Endothelial cell of umbilical vein (primary cell): ENCODE measurements around the gene COL26A1. TPM values are rescaled to one million over a fixed set of nuclear protein-coding genes. Genes with fewer than 3 reads are reported as not detected.
A peak's percentile ranks its signal among the peaks of the same experiment; 100 is the strongest.

Source experiments
- Bru-seq: library from RNA; stranded (reverse); fragments of 400-500 nt; gene quantifications from one replicate; lab custom pipeline; 2021; lab: Mats Ljungman, UMichigan
- BruChase-seq, 2 experiments: library from RNA; stranded (reverse); fragments of 400-500 nt; gene quantifications; one replicate each; lab custom pipeline; 2021; lab: Mats Ljungman, UMichigan
- BruUV-seq: library from RNA; stranded (reverse); fragments of 400-500 nt; replicated peaks from 2 replicates; lab custom pipeline; 2021; lab: Mats Ljungman, UMichigan
- CTCF ChIA-PET: fragments of 300-600, 350-600 bp; sonication (Branson Sonifier 250); formaldehyde crosslinking; loops from one replicate; lab custom pipeline; 2021; ENCODE audit warnings: antibody characterized with exemption, inconsistent platforms; lab: Charles Lee
- POLR2A ChIA-PET: fragments of 300-600, 350-600 bp; sonication (Branson Sonifier 250); formaldehyde crosslinking; loops from one replicate; lab custom pipeline; 2021; ENCODE audit warnings: antibody characterized with exemption, inconsistent platforms; lab: Charles Lee
- DNase-seq: peaks from one replicate; pipeline ENCODE4 v3.0.0-alpha.2; 2011; ENCODE audit warnings: low read depth, low spot score
- FAIRE-seq: peaks from 2 replicates; lab custom pipeline; 2011; peaks lifted over from hg19 to GRCh38; lab: Jason Lieb, UNC
- H2AFZ ChIP-seq: 2 replicates; pipeline ENCODE4 v1.6.0; 2012; ENCODE audit warnings: low read depth, low read length, control low read depth, inconsistent platforms
- H3K27ac ChIP-seq: 2 replicates; pipeline ENCODE4 v1.5.1; 2011; ENCODE audit warnings: low read depth, mild to moderate bottlenecking, control low read depth, low read length, moderate library complexity; ENCODE audit not compliant: insufficient read depth
- H3K27me3 ChIP-seq, 2 experiments: 2 replicates each; pipeline versions ENCODE4 v1.6.0 to v1.6.1; 2011; ENCODE audit warnings: low read length in 2 of 2, mixed read lengths in 1 of 2; ENCODE audit not compliant: control insufficient read depth in 2 of 2, insufficient read depth in 2 of 2
- H3K36me3 ChIP-seq, 2 experiments: 2 replicates in 1 of 2; 3 replicates in 1 of 2; pipeline ENCODE4 v1.5.1; 2011; ENCODE audit warnings: low read length in 2 of 2, mild to moderate bottlenecking in 1 of 2, moderate library complexity in 1 of 2; ENCODE audit not compliant: control insufficient read depth in 2 of 2, insufficient read depth in 2 of 2; ENCODE audit errors: extremely low read depth in 1 of 2
- H3K4me1 ChIP-seq: 3 replicates; pipeline ENCODE4 v1.5.1; 2011; ENCODE audit warnings: mild to moderate bottlenecking, low read length; ENCODE audit not compliant: control insufficient read depth, insufficient read depth; ENCODE audit errors: extremely low read depth
- H3K4me2 ChIP-seq: 2 replicates; pipeline ENCODE4 v1.6.1; 2011; ENCODE audit warnings: low read length, control low read depth, mixed read lengths; ENCODE audit not compliant: insufficient read depth
- H3K4me3 ChIP-seq, 3 experiments: fragments of 200-600 bp in 1 of 3; sonication (generic), shearing (Covaris generic) in 1 of 3; replicated peaks in 1 of 3; 2 replicates each; pipeline ENCODE4 v1.5.1; 2011 to 2016; ENCODE audit warnings: control low read depth in 3 of 3, low read length in 3 of 3, mild to moderate bottlenecking in 2 of 3, inconsistent platforms in 1 of 3, low read depth in 1 of 3, moderate library complexity in 1 of 3; ENCODE audit not compliant: insufficient read depth in 1 of 3
- H3K79me2 ChIP-seq: 2 replicates; pipeline ENCODE4 v1.6.0; 2012; ENCODE audit warnings: low read length, inconsistent platforms; ENCODE audit not compliant: control insufficient read depth, insufficient read depth
- H3K9ac ChIP-seq: replicated peaks from 2 replicates; pipeline ENCODE3; 2011; ENCODE audit warnings: low read length, control low read depth; ENCODE audit not compliant: insufficient read depth; ENCODE audit errors: extremely low read depth
- H3K9me1 ChIP-seq: replicated peaks from 3 replicates; pipeline ENCODE4 v1.6.0; 2011; ENCODE audit warnings: mild to moderate bottlenecking, low read length; ENCODE audit not compliant: control insufficient read depth, insufficient read depth; ENCODE audit errors: extremely low read depth
- H3K9me3 ChIP-seq: replicated peaks from 2 replicates; pipeline ENCODE4 v1.5.1; 2012; ENCODE audit warnings: low read length, inconsistent platforms; ENCODE audit not compliant: control insufficient read depth, insufficient read depth
- H4K20me1 ChIP-seq: replicated peaks from 2 replicates; pipeline ENCODE3; 2011; ENCODE audit warnings: mild to moderate bottlenecking, low read length; ENCODE audit not compliant: control insufficient read depth, insufficient read depth; ENCODE audit errors: extremely low read depth
- CTCF ChIP-seq, 2 donors: IDR thresholded peaks; 1 replicate in 1 of 2; 2 replicates in 1 of 2; pipeline ENCODE4 v1.5.1; 2011; ENCODE audit warnings: low read length in 2 of 2, mild to moderate bottlenecking in 2 of 2, moderate library complexity in 2 of 2, control low read depth in 1 of 2, inconsistent platforms in 1 of 2, low read depth in 1 of 2; ENCODE audit not compliant: insufficient read depth in 1 of 2; ENCODE audit errors: extremely low read depth in 1 of 2
- EZH2 ChIP-seq: IDR thresholded peaks from 2 replicates; pipeline ENCODE4 v1.6.1; 2012; ENCODE audit warnings: borderline replicate concordance, low read depth, mild to moderate bottlenecking, moderate library complexity, low read length, inconsistent platforms; ENCODE audit not compliant: severe bottlenecking
- FOS ChIP-seq: IDR thresholded peaks from 2 replicates; pipeline ENCODE4 v1.6.1; 2011; ENCODE audit warnings: mild to moderate bottlenecking, low read length, moderate library complexity, borderline replicate concordance; ENCODE audit not compliant: insufficient read depth
- GATA2 ChIP-seq: IDR thresholded peaks from 2 replicates; pipeline ENCODE4 v1.7.0; 2011; ENCODE audit warnings: low read depth, mild to moderate bottlenecking, moderate library complexity, mixed read lengths, low read length; ENCODE audit not compliant: insufficient read length, insufficient read depth
- POLR2A ChIP-seq: IDR thresholded peaks from 2 replicates; pipeline ENCODE4 v1.6.1; 2012; ENCODE audit warnings: low read depth, mild to moderate bottlenecking, control low read depth, low read length
- POLR2AphosphoS5 ChIP-seq: IDR thresholded peaks from 2 replicates; pipeline ENCODE4 v1.6.1; 2012; ENCODE audit warnings: low read depth, mild to moderate bottlenecking, control low read depth, low read length, moderate library complexity; ENCODE audit not compliant: insufficient read depth
- dilution Hi-C: fragments of 300-500 bp; cut with MboI; formaldehyde crosslinking; loops from one replicate; pipeline ENCODE4 v1.15.0; 2019; ENCODE audit warnings: low sequenced_read_pairs; ENCODE audit not compliant: extremely low pct_ligation_motif_present
- intact Hi-C: fragments of 100-400 bp; cut with micrococcal nuclease; formaldehyde crosslinking; loops from one replicate; pipeline ENCODE4 v1.10.0; 2022
- long read RNA-seq: library from polyadenylated mRNA; stranded (forward); transcript quantifications from one replicate; pipeline ENCODE4 v2.0.0, GENCODE V29; 2021
- polyA minus RNA-seq, 3 experiments: library from RNA; depleted of rRNA, polyadenylated mRNA; stranded (reverse); fragments of >200 nt; gene quantifications; 1 replicate in 1 of 3; 2 replicates in 2 of 3; pipeline ENCODE4 v1.2.3, GENCODE V29; 2011
- polyA plus RNA-seq, 4 experiments: library from polyadenylated mRNA; depleted of rRNA in 3 of 4; stranded (reverse) in 3 of 4; unstranded in 1 of 4; fragments of >200 nt; gene quantifications; 2 replicates each; pipeline versions ENCODE4 v1.2.1 to v1.2.3, GENCODE V29; 2011 to 2012; ENCODE audit warnings: missing spikeins in 1 of 4
- total RNA-seq: library from RNA; stranded (reverse); gene quantifications from 2 replicates; pipeline ENCODE4 v1.2.3, GENCODE V29; 2021

The COL26A1 gene
- total RNA-seq = not detected in 2 replicates
- polyA plus RNA-seq = 0.03 TPM in 1 of 2 replicates, not detected in the other
- polyA plus RNA-seq (2011; cell fraction: cytosol; rRNA removed) = not detected in 2 replicates
- polyA plus RNA-seq (2011; cell fraction: nucleus; rRNA removed) = not detected in 2 replicates
- polyA plus RNA-seq (2012) = not detected in 2 replicates
- polyA minus RNA-seq = not detected in 2 replicates
- polyA minus RNA-seq (2011; cell fraction: cytosol; rRNA and poly(A)+ RNA removed) = not detected
- not detected in 2 replicates for polyA minus RNA-seq (2011; cell fraction: nucleus; rRNA and poly(A)+ RNA removed)
- percentile 3 among the genes with signal in this experiment for Bru-seq, nascent RNA
- BruChase-seq, experiment 1, labeled RNA remaining after a 6-hour chase = percentile 4 among the genes with signal in this experiment
- percentile 2 among the genes with signal in this experiment for BruChase-seq, experiment 2, labeled RNA remaining after a 2-hour chase
- long read RNA-seq = 0 reads

- DNase-seq (no peak), FAIRE-seq (no peak)
- no peak within 1 kb of the TSS for H3K27ac ChIP-seq
- TF ChIP-seq GATA2 (no peak), POLR2AphosphoS5 (no peak), CTCF (IDR thresholded peaks at IDR 0.05; ENCODE audit: extremely low read depth in 1 of 2, insufficient read depth in 1 of 2, low read depth in 1 of 2, low read length in 2 of 2) (no peak), EZH2 (peak; percentile 79), FOS (no peak), POLR2A (no peak)
- dilution Hi-C loops (no loop called here), intact Hi-C loops (no loop called here)
- POLR2A ChIA-PET = no interaction called here
- H2AFZ ChIP-seq = peak within 1 kb of the TSS; percentile 44
- no peaks in the 10 kb centered on the region for H4K20me1 ChIP-seq
- no TSS peak for BruUV-seq
- H3K4me3 ChIP-seq = peak within 1 kb of the TSS in 1 of 3 experiments; percentile 34
- no peak within 1 kb of the TSS for H3K4me2 ChIP-seq
- H3K79me2 ChIP-seq = no peaks in the 10 kb centered on the region
- no peaks in the 10 kb centered on the region for H3K9me3 ChIP-seq
- H3K9ac ChIP-seq = no peak within 1 kb of the TSS
- H3K27me3 ChIP-seq = peaks cover 10 to 24% of the 10 kb centered on the region in 2 experiments
- peaks cover 3% of the 10 kb centered on the region for H3K4me1 ChIP-seq
- CTCF ChIA-PET = interaction anchor here (0.6 to 5.4 kb wide), 14 partner anchors 10 to 326 kb away, joined by 3 to 33 read pairs (median 4); partner anchors contain the start of gene IFT22
- H3K9me1 ChIP-seq = no peaks in the 10 kb centered on the region
- no peaks in the 10 kb centered on the region for H3K36me3 ChIP-seq
Observed at GRCh38 chr7:101362334-101363195, at the start of gene COL26A1. COL26A1 (plus strand) TSS chr7:101362875; CDS start chr7:101363033, 158 bp downstream.
